Activated T-cell treated with anti-CD3 and anti-CD28 coated beads, Interleukin-2, amount 50 U/mL, for 72 hours (primary cell): Measurements from ENCODE around the gene CD2AP. TPM values are rescaled to one million over a fixed set of nuclear protein-coding genes. Genes with fewer than 3 reads are reported as not detected.
"Not testable (repeated sequence)": the region's sequence is repeated elsewhere in the genome, so short reads cannot be mapped to it uniquely, and the experiment has no call there.

Source experiments
- ATAC-seq, 2 donors: fragments of 150-1000 bp; cut with Tn5 transposase; replicated peaks in 1 of 2; 2 replicates each; pipeline ENCODE4 v1.10.0; 2021; ENCODE audit warnings: moderate library complexity in 2 of 2, mild to moderate bottlenecking in 1 of 2
- DNase-seq, 2 donors: peaks; one replicate each; pipeline ENCODE4 v3.0.0; 2021 to 2022; ENCODE audit warnings: mixed read lengths in 1 of 2
- H3K27ac Mint-ChIP-seq: one replicate; pipeline ENCODE4 v1.8.0; 2022; ENCODE audit warnings: mild to moderate bottlenecking, moderate library complexity, mixed read lengths
- H3K27me3 Mint-ChIP-seq: one replicate; pipeline ENCODE4 v1.8.0; 2022; ENCODE audit warnings: low read depth, mixed read lengths
- H3K36me3 Mint-ChIP-seq, 2 donors: one replicate each; pipeline ENCODE4 v1.8.0; 2022; ENCODE audit warnings: mixed read lengths in 2 of 2, mild to moderate bottlenecking in 1 of 2; ENCODE audit not compliant: insufficient read depth in 2 of 2
- H3K4me1 Mint-ChIP-seq: one replicate; pipeline ENCODE4 v1.8.0; 2022; ENCODE audit warnings: low read depth, mixed read lengths
- H3K4me3 Mint-ChIP-seq, 2 donors: one replicate each; pipeline ENCODE4 v1.8.0; 2022; ENCODE audit warnings: mild to moderate bottlenecking in 2 of 2, mixed read lengths in 2 of 2, moderate library complexity in 2 of 2
- H3K9me3 Mint-ChIP-seq, 2 donors: one replicate each; pipeline ENCODE4 v1.8.0; 2022; ENCODE audit warnings: mixed read lengths in 2 of 2
- total RNA-seq, 2 donors: library from RNA; stranded (reverse); gene quantifications; one replicate each; pipeline ENCODE4 v1.2.3, GENCODE V29; 2022

The CD2AP gene
- total RNA-seq, 2 donors from 2014 or later: 29.3 to 29.5 TPM

DNA sequence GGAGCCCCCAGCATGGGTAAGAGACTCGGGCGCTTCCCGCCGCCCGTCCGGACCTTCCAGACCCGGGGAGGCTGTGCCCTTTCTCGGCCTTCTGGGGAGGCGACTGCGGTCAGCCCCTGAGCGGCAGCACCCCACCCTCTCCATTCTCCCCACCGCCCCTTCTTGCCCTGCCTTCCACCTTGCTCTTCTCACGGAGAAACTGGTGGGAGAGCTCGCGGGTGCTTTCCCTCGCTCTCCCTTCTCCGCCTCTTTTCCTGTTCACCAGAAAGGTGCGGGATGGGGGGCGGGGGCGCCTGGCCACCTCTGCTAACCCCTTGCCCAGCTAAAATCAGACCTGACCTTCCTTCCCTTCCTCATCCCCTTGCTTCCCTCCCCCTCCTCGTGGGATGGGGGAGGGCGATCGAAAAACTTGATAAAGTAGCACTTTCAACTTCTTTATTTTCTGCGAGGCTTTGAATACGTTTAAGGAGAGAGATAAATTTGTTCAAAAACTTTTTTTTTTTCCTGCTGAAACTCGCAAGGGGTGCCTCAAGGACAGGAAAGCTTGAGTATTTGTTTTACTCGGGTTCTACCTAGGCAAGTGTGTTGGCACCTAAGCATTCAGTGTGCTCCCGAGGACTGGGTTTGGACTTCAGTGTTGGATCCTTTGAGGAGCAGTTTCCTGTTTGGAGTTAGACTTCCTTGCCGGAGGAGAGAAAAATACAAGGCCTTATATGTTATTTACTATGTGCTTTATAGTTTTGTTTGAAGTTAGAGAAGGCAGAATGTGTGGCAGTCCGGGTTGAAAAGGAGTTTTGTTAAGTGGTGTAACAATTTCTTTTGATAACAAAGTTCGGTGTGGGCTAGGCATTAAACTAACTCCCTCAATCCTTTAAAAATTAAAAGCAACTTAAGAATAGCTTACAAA is 897 bp downstream of the CD2AP start:
- no peak for ATAC-seq
- Mint-ChIP-seq H3K27ac (peak overlapping the region; percentile 99), H3K9me3 (no peaks in the 10 kb centered on the region)

DNA sequence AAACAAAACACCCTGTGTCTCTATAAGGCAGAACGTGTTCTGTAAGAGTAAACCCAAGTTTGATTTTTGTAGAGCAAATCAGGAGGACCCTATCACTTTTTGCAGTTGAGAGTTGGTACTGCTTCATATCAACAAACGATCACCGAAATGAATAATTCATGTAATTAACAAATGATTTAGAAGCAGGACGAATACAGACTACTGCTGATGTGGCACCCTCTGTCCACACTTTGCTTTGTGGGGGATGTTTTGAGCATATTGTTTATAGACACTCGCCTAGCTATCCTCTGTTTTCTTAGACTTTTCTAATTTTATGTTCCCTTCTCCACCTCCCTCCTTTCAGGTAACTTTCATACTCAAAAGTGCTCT is 1.5 kb downstream of the CD2AP start:
- ATAC-seq (no peak), DNase-seq (no peak)
- Mint-ChIP-seq H3K27me3 (no peaks in the 10 kb centered on the region), H3K36me3 (peaks cover 3 to 7% of the 10 kb centered on the region in 2 donors), H3K4me1 (peaks cover 62% of the 10 kb centered on the region), H3K9me3 (no peaks in the 10 kb centered on the region), H3K4me3 (peak overlapping the region; percentile 100), H3K27ac (peak overlapping the region; percentile 99)

More for the DNA sequence above, 897 bp downstream of the CD2AP start:
- DNase-seq: no peak
- Mint-ChIP-seq H3K36me3 (peaks cover 3 to 7% of the 10 kb centered on the region in 2 donors), H3K4me3 (peak overlapping the region; percentile 100), H3K27me3 (no peaks in the 10 kb centered on the region), H3K4me1 (peaks cover 55% of the 10 kb centered on the region)

DNA sequence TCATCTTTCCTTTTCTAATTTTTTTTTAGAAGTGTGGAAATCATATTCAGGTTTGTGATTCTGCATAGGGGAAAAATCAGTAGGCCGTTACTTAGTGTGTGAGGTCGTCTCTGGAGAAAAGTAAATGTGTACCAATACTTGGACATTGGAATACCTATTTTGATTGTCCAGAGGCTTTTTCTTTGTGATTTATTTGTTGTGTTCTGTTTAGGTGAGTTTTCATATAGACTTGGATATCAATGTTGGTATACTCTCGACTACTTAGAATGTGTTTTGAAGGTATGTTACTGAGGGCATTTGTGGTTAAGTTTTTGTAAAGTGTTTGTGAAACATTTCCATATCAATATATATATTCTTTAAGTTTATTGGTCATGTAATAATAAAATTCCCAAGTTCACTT is 2.3 kb downstream of the CD2AP start:
- Mint-ChIP-seq H3K27ac (no peak overlapping the region), H3K27me3 (no peaks in the 10 kb centered on the region), H3K36me3 (peaks cover 3 to 7% of the 10 kb centered on the region in 2 donors), H3K4me1 (peaks cover 69% of the 10 kb centered on the region), H3K9me3 (no peaks in the 10 kb centered on the region), H3K4me3 (peak overlapping the region; percentile 100)
- no peak for ATAC-seq
- no peak for DNase-seq

DNA sequence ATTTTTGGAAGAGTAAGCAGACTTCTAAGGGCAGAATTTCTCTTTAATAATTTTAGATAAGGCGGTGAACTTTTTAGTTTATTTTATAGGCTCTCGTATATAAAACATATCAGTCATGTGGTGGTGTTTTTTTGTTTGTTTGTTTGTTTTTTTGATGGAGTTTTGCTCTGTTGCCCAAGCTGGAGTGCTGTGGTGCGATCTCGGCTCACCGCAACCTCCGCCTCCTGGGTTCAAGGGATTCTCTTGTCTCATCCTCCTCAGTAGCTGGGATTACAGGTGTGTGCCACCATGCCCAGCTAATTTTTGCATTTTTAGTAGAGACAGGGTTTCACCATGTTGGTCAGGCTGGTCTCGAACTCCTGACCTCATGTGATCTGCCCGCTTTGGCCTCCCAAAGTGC is 3.6 kb downstream of the CD2AP start:
- H3K4me1 Mint-ChIP-seq: peaks cover 75% of the 10 kb centered on the region

GRCh38 chr6:47481806-47482205 is 4.2 kb downstream of the CD2AP start:
- Mint-ChIP-seq H3K9me3 (no peaks in the 10 kb centered on the region), H3K27me3 (no peaks in the 10 kb centered on the region), H3K27ac (no peak overlapping the region), H3K36me3 (peaks cover 3 to 7% of the 10 kb centered on the region in 2 donors), H3K4me1 (peaks cover 75% of the 10 kb centered on the region), H3K4me3 (no peak overlapping the region)
- ATAC-seq (no peak), DNase-seq (no peak)

More for the DNA sequence above, 3.6 kb downstream of the CD2AP start:
- H3K9me3 Mint-ChIP-seq, H3K27ac Mint-ChIP-seq, H3K27me3 Mint-ChIP-seq, DNase-seq, H3K36me3 Mint-ChIP-seq, H3K4me3 Mint-ChIP-seq, ATAC-seq: not testable (repeated sequence)

DNA sequence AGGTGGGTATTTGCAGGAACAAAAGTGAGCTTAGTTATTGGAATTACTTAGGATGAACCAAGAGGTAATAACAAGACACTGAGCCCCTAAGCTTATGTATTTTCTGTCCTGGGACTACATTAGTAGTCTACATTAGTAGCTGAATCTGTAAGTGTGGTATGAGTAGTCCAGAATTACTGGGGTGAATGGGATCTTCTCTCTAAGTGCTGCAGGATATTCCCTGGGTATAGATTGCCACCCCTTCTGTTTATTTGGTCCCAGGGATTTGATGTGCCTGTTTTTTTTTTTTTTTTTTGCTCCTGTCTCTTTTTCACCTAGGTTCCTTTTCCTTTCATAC is 5.9 kb downstream of the CD2AP start:
- Mint-ChIP-seq H3K27ac (no peak overlapping the region), H3K4me1 (peaks cover 70% of the 10 kb centered on the region), H3K36me3 (peaks cover under 1 to 4% of the 10 kb centered on the region in 2 donors), H3K4me3 (peak overlapping the region in 1 of 2 donors; percentile 46), H3K9me3 (no peaks in the 10 kb centered on the region), H3K27me3 (no peaks in the 10 kb centered on the region)
- no peak for DNase-seq
- peak in 1 of 2 donors; percentile 36 for ATAC-seq

DNA sequence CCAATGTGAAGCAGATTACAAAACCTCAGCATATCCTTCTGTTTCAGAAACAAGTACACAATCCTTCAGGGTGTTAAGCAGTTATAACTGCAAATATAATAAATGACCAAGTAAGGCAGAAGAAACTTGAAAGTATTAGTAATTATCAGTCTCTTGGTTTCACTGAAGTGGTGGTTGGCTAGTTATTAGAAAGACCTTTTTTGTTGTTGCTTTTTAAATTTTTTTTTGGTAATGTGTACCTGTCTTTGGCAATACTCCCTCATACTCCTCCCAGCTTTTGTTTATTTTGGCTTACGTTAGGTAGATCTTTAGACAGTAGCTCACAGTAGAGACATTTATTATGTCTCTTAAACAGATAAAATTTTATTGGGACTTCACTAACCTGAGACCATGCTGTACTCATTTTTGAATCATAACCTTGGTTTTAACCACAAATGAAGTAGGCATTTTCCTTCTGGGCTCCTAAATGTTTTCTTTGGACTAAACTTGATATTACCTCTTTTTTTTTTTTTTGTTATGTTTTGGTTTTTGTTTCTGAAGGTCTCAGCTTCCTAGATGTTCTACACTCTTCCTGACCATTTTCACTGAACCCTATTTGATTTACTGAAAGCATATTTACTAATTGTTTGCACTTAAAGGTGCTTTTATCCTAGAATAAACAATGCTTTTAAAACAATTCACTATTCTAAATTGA is 6.4 kb downstream of the CD2AP start:
- peaks cover 67% of the 10 kb centered on the region for H3K4me1 Mint-ChIP-seq
- peaks cover 0 to 1% of the 10 kb centered on the region in 2 donors for H3K36me3 Mint-ChIP-seq
- H3K27me3 Mint-ChIP-seq: no peaks in the 10 kb centered on the region
- H3K9me3 Mint-ChIP-seq: no peaks in the 10 kb centered on the region
- no peak for ATAC-seq
- peak overlapping the region; percentile 69 for H3K27ac Mint-ChIP-seq
- H3K4me3 Mint-ChIP-seq: peak overlapping the region in 1 of 2 donors; percentile 46
- no peak for DNase-seq

DNA sequence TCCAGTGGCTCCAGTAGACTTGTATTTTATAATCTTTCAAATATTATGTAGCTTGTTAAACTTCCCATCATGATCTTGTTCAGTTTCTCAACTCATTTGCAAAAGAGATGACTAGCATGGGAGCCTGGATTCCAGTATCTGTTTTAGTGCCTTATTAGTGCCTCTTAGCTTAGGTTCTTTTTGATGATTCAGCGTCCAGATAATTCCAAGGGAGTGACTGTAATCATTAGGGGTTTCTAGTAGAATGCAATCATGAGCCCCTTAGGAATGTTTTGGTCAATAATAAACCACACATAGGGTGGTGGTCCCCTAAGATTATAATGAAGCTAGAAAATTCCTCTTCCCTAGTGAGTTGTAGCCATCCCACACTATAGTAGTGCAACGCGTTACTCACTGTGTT is 7.0 kb downstream of the CD2AP start:
- ATAC-seq (no peak), DNase-seq (no peak)
- H3K4me3 Mint-ChIP-seq: no peak overlapping the region
- no peaks in the 10 kb centered on the region for H3K9me3 Mint-ChIP-seq
- peaks cover 0 to 1% of the 10 kb centered on the region in 2 donors for H3K36me3 Mint-ChIP-seq
- no peaks in the 10 kb centered on the region for H3K27me3 Mint-ChIP-seq
- no peak overlapping the region for H3K27ac Mint-ChIP-seq
- H3K4me1 Mint-ChIP-seq: peaks cover 65% of the 10 kb centered on the region

DNA sequence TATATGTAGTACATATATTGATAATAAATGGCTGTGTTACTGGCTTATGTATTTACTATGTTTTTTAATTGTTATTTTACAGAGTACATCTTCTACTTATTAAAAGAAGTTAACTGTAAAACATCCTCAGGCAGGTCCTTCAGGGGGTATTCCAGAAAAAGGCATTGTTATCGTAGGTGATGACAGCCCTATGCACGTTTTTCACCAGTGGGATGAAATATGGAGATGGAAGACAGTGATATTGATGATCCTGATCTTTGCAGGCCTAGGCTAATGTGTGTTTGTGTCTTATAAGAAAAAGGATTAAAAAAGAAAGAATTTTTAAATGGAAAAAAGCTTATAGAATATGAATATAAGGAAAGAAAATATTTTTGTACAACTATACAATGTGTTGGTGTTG is 7.5 kb downstream of the CD2AP start:
- Mint-ChIP-seq H3K4me1 (peaks cover 62% of the 10 kb centered on the region), H3K4me3 (no peak overlapping the region), H3K27ac (no peak overlapping the region), H3K36me3 (peaks cover 0 to 1% of the 10 kb centered on the region in 2 donors), H3K27me3 (no peaks in the 10 kb centered on the region), H3K9me3 (no peaks in the 10 kb centered on the region)
- DNase-seq (no peak), ATAC-seq (no peak)

DNA sequence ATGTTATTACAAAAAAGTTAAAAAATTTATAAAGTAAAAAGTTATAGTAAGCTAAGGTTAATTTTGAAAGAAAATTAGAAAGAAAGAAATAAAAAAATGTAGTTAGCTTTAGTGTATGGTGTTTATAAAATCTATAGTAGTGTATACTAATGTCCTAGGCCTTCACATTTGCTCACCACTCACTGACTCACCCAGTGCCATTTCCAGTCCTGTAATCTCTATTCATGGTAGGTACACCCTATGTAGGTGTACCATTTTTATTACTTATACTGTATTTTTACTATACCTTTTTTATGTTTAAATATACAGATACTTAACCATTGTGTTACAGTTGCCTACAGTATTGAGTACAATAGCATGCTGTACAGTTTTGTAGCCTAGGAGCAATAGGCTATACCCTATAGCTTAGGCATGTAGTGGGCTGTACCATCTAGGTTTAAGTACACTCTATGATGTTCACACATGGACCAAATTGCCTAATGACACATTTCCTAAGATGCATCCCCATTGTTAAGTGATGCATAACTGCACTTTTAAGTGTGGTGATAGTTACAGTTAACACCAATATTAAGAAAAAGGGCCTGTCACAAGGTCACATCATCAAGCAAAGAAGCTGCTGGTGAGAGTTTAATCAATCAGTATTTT is 8.0 kb downstream of the CD2AP start:
- H3K27ac Mint-ChIP-seq: no peak overlapping the region
- no peaks in the 10 kb centered on the region for H3K27me3 Mint-ChIP-seq
- peaks cover 63% of the 10 kb centered on the region for H3K4me1 Mint-ChIP-seq
- no peaks in the 10 kb centered on the region for H3K9me3 Mint-ChIP-seq
- H3K36me3 Mint-ChIP-seq: peaks cover 0 to 1% of the 10 kb centered on the region in 2 donors
- no peak overlapping the region for H3K4me3 Mint-ChIP-seq
- ATAC-seq: peak in 1 of 2 donors; percentile 71
- DNase-seq: no peak

GRCh38 chr6:47489995-47490394 is 12.4 kb downstream of the CD2AP start:
- H3K4me1 Mint-ChIP-seq: peaks cover 55% of the 10 kb centered on the region
- H3K9me3 Mint-ChIP-seq: no peaks in the 10 kb centered on the region
- ATAC-seq: no peak
- DNase-seq: no peak
- no peaks in the 10 kb centered on the region for H3K27me3 Mint-ChIP-seq
- H3K4me3 Mint-ChIP-seq: no peak overlapping the region
- no peak overlapping the region for H3K27ac Mint-ChIP-seq
- no peaks in the 10 kb centered on the region for H3K36me3 Mint-ChIP-seq

DNA sequence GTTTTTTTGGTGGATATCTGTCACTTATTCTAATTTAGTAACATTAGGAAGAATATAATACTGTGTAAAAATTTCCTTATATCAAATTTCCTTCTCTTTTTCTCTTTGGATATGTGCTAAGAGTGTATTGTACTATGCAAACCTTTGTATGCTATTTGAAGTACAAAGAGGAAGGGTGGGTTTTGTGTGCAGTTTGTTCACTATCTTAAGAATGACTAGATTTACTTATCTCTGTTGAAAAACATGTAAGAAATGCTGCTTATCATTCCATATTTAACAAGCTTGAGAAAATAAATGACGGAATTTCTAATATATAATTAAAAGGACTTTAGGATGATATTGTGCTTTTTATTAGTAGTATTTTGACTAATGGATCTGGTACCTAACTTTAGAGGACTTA is 13.1 kb downstream of the CD2AP start:
- Mint-ChIP-seq H3K4me3 (no peak overlapping the region), H3K4me1 (peaks cover 54% of the 10 kb centered on the region), H3K27ac (no peak overlapping the region), H3K36me3 (no peaks in the 10 kb centered on the region), H3K9me3 (no peaks in the 10 kb centered on the region), H3K27me3 (no peaks in the 10 kb centered on the region)
- DNase-seq (no peak), ATAC-seq (no peak)

DNA sequence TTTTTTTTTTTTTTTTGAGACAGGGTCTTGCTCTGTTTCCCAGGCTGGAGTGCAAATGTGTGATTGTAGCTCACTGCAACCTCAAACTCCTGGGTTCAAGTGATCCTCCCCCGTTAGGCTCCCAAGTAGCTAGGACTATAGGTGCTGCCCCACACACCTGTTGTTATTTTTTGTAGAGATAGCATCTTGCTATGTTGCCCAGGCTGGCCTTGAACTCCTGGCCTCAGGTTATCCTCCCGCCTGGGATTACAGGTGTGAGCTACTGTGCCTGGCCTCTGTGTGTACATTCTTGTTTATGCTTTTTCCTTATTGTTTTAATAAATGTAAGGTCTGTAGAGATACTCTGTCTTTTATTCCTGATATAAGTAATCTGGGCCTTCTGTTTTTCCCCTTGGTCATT is 14.8 kb downstream of the CD2AP start:
- DNase-seq (no peak), ATAC-seq (no peak)
- Mint-ChIP-seq H3K4me1 (peaks cover 56% of the 10 kb centered on the region), H3K4me3 (no peak overlapping the region), H3K36me3 (no peaks in the 10 kb centered on the region), H3K27ac (no peak overlapping the region), H3K27me3 (no peaks in the 10 kb centered on the region), H3K9me3 (no peaks in the 10 kb centered on the region)
